Activated naive CD4-positive, alpha-beta T cell treated with anti-CD3 and anti-CD28 coated beads, Interleukin-2, amount 10 ng/mL, durations not matched to agents 5 hours and 36 hours (primary cell): ENCODE measurements around the gene PGAP2. TPM values are rescaled to one million over a fixed set of nuclear protein-coding genes. Genes with fewer than 3 reads are reported as not detected.

ENCODE experiments used
- total RNA-seq, 2 experiments: library from RNA; stranded (reverse); gene quantifications; one replicate each; pipeline ENCODE4 v1.2.3, GENCODE V29; 2021

PGAP2 gene
- total RNA-seq = 10 to 100 TPM; 22.1 to 24.5 TPM

DNA sequence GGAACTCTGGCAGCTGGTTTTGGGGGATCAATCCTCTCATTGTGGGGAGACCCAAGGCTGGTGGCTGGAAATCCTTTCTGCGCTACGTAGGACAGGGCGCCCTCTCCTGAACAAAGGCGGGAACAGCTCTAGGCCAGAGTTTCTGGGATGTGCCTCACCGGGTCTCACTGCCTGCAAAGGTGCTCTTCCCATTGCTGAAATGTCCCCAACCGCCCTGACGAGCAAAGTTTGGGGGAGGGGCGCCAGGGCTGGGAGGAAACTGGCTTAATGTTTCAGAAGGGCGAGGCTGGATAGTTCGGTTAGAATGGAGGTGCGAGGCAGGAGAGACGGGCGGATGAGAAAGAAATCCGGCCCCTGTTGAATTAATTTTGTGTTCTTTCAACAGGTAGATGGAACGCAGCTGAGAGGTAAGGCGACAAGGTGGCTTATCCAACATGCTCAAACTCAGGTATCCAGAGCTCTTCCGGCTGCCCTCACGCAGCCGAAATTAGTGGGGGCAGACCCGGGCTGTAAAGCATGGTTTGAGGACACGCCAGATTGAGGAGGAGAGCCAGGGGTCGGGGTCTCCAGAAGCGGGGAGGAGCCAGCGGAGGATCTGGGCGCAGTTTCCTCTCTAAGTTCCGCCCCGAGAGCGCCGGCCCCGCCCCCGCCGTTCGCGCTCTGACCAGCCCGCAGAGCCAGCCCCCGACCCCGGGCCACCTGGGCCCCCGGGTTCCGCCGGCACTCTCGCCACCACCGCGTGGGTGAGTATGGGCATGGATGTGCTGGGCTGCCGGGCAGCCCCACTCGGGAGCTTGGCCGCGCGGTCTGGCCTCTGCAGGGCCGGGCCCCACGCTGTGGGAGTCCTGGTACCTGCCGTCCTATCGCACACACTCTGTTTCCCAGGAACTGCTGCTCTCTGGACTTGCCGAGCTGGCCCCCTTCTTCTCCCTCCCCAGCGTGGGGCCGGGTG, at the start of gene PGAP2:
Gene PGAP2, plus strand, starts transcription at position 652 of the 952 bp plus-strand sequence. CDS start 2,700 bp downstream, outside the sequence.

DNA sequence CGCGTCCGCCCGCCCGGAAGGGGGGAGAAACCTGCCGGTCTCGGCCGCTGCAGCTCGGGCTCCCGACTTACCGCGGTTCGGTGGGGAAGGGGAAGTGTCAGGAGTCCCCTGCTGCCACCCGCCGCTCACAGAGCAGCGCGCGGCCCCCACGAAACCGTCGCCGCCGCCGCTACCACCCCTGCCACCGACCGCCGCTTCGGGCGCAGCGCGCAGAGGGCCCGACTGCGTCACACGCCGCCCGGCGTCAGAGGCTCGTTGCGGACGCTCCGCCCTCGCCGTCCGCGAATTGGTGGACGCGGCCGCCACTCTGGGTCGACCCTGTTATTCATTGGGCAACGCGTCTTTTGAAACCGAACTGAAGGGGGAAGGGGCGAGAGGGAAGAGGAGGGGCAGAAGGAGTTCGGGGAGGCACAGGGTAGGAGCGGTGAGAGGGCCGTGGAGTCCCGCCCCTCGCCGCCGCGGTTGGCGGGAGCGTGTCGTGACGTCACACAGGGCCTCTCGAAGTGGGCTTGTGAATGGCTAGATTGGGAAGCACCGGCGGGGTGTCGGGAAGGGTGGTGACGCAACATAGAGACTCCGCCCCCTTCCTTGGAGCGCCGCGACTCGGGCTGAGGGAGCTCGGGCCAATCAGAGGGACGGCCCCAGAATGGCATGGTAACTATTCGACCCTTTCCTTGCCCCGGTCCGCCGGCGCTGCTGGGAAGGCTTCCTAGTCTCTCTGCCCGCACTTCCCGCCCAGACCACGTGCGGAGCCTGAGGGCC, 10.8 kb upstream of the PGAP2 start, which contains the start of gene NUP98:
Gene NUP98, minus strand, starts transcription at position 226 of the 762 bp plus-strand sequence. CDS start 15,437 bp downstream, outside the sequence.

DNA sequence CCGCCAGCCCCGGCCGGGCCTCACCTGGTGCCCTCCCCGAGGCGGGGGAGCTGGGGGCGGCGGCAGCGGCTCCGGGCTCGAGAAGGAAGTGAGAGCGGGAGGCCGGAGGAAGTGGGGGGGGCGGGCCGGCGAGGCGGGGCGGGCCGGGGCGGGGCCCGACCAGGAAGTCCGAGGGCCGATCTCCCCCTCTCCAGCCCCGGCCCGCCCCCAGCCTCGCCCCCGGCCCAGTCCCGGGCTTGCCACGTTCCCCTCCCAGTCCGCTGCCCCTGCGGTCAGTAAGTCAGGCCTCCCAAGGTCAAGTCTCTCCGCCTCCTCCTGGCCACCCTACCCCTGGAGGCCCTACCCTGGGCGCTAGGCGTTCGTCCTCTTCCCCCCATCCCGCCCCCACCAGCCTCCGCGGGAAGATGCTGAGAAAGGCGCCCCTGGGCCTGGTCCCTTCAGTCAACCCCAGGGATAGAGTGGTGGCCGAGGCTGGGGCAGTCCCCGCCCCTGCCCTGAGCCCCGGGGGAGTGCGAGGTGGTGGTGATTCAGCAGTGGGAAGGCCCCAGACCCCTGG, 32.6 kb downstream of the PGAP2 start, which contains the start of gene RHOG:
Gene RHOG, minus strand, starts transcription at position 90 of the 556 bp plus-strand sequence. CDS start 12,821 bp downstream, outside the sequence.

DNA sequence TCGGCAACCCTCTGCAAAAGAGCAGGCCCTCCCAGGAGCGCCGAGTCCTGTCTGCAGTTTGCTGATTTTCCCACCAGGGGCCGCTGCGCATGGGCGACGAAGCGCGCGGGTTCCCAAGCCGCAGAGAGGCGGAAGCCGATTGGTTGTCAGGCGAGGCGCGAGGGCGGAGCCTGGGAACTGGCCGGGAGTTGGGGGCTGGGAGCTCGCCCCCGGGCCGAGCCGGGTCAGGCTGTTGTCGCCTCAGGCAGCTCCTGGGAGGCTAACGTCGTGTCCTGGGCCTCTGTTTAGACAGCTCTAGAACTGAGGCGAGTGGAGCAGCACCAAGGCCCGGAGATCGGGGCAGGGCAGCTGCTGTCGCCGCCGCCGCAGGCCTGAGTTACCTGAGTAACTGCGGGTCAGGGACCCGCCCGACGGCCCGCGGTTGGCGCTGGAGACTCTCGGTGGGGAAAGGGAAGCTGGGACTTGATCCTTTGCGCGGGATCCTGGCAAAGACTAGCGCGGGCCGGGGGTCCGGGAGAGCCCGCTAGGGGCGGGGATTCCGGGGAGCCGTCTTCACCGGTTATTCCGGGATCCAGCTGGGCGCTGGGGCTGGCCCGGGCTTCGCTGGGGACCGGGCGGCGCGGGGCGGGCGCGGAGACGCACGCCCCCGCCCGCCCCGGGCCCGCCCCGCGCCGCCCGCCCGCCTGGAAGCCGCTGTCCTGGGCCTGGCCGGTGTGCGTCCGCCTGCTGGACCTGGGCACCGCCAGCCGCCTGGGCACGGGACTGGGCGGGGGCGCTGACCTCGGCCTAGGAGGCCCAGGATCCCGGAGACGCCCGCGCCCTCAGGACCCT, 46.8 kb downstream of the PGAP2 start, which contains the start of gene STIM1:
Gene STIM1, plus strand, starts transcription at position 688 of the 831 bp plus-strand sequence. CDS start 607 bp downstream, outside the sequence.

Other genes starting within 250 kb of the PGAP2 start
- gene ART5, start 166.6 kb upstream of the PGAP2 start, total RNA-seq = not detected
- gene ART1, start 163.4 kb upstream of the PGAP2 start, total RNA-seq = not detected
- gene CHRNA10, start 137.2 kb upstream of the PGAP2 start, total RNA-seq = 1 to 10 TPM; 1.7 to 1.9 TPM
- gene NUP98, start 11.0 kb upstream of the PGAP2 start, total RNA-seq = 10 to 100 TPM; 79.8 to 81.6 TPM
- gene RHOG, start 32.4 kb downstream of the PGAP2 start, total RNA-seq = 100 to 1,000 TPM; 148 to 153 TPM
- 10 to 100 TPM; 90.6 to 90.8 TPM for gene STIM1, start 47.1 kb downstream of the PGAP2 start, total RNA-seq